NCI-H510A treated with DMSO at 0.1 percent for 48 hours (cell line): ENCODE data around the gene ALOX12.
"Not testable (repeated sequence)": the region's sequence is repeated elsewhere in the genome, so short reads cannot be mapped to it uniquely, and the experiment has no call there.

ENCODE experiments used
- DNase-seq: peaks from one replicate; lab custom pipeline; 2025; lab: John Stamatoyannopoulos, UW

Gene ALOX12

GRCh38 chr17:6995500-6996255 is at the start of gene ALOX12:
Gene ALOX12 (plus strand): TSS chr17:6996049. CDS start chr17:6996118, 69 bp downstream.
- no peak for DNase-seq

GRCh38 chr17:6947745-6948144 is 48.1 kb upstream of the ALOX12 start:
- DNase-seq = no peak

- DNase-seq = no peak
Measured at GRCh38 chr17:6948562-6948961, 47.3 kb upstream of the ALOX12 start.

DNA sequence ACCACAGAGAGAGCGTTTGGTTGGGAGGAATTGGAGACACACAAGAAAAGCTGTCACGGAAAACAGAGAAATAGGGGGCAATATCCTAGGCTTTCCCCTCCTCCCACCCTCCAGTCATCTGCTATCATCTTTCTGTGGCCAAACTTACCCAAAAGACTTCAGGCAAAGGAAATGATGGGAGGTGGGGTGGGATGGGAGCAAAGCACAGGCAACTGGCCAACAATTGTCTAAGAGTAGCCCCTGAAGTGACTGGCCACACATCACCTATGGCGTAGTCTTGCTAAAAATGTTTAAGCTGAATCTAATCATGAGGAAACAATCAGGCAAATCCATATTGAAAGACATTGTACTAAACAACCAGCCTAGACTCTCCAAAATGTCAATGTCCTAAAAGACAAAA is 46.9 kb upstream of the ALOX12 start:
- no peak for DNase-seq

- not testable (repeated sequence) for DNase-seq
Measured at GRCh38 chr17:6950938-6951337, 44.9 kb upstream of the ALOX12 start.

DNA sequence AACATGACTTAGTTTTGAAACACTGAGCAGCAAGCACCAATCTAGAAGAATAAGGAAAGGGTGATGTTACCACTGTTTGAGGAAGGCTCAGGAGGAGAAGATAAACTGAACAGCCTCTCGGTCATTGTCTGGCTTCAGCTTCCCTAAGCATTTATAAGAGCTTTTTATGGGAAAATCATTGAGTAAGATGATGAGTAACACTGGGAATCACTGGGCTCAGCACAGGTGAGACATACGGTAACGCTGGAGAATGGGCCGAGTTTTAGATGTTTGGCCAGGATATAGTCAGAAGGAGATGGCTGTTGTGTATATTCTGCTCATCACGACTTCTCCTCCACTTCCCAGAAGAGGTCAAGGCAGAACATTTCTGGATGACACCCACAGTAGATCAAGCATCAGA is 42.2 kb upstream of the ALOX12 start:
- no peak for DNase-seq

DNA sequence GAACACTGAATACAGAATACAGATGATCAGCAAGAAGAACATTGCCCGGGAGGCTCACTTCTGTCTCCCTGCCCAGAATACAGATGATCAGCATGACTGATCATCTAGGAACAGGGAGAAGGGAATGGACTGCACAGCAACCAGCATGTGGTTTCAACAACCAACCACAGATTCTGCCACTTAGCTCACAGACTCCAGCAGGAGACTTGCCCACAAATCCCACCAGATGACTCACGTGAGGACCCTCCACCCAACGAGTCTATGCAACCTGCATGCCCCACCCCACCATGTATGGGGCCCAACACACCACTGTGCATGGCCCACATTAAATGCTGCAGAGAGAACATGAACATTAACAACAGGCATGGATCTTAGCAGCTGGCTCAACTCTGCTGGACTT is 36.1 kb upstream of the ALOX12 start:
- no peak for DNase-seq

DNA sequence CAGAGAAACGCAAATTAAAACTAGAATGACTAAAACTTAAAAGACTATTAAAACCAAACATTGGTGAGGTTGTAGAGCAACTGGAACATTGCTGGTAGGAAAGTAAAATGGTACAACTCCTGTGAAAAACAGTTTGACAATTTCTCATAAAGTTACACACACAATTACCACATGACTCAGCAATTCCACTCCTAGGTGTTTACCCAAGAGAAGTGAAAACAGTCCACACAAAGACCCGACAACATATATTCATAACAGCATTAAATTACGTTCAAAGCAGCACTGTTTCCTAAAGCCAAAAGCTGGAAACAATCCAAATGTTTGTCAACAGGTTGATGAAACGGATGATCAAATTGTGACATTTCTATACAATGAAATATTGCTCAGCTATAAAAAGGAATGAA is 26.5 kb upstream of the ALOX12 start:
- no peak for DNase-seq

DNA sequence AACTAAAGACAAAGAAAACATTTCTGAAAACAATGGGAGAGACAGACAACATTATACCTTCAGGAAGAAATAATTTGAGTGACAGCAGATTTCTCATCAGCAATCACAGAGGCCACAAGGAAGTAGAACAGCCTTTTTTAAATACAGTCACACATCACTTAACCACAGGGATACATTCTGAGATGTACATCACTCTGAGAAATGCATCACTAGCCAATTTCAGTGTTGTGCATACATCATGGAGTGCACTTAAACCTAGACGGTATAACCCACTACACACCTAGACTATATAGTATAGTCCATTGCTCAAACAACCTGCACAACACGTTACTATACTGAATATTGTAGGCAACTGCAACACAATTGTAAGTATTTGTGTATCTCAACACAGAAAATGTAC is 24.9 kb upstream of the ALOX12 start:
- no peak for DNase-seq

- DNase-seq = not testable (repeated sequence)
Measured at GRCh38 chr17:6979440-6979839, 16.4 kb upstream of the ALOX12 start.

DNA sequence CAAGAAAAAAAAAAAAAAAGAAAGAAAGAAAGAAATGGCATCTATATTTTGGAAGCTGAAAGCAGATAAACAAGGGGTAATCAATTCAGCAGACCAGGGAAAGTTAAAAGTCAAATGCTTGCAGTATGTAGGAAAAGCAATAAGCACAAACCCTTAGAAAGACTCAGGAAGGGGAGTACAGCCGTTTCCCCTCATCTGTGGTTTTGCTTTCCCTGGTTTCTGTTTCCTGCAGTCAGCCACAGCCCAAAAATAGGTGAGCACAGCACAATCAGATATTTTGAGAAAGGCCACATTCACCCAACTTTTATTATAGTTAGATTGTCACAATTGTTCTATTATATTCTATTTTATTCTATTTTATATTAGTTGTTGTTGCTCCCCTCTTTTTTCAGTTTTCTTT is 14.4 kb upstream of the ALOX12 start:
- no peak for DNase-seq

GRCh38 chr17:6985266-6985665 is 10.6 kb upstream of the ALOX12 start:
- no peak for DNase-seq

DNA sequence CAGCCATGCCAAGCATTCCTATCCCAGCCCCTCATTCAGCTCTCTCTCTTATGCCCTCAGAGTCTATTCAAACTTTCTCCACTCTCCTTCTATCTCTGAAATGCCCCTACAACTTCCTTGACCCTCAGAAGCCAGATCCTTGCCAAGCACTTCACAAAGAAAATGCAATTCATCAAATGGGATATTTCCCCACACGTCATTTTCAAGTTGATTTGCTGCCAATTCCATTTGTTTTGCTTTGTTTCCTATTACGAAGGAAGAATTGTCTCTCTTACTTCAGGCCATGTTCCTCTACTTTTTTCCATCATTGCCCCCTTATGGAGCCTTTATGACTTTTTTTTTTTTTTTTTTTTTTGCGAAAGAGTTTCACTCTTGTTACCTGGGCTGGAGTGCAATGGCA is 9.2 kb upstream of the ALOX12 start:
- DNase-seq = no peak

DNA sequence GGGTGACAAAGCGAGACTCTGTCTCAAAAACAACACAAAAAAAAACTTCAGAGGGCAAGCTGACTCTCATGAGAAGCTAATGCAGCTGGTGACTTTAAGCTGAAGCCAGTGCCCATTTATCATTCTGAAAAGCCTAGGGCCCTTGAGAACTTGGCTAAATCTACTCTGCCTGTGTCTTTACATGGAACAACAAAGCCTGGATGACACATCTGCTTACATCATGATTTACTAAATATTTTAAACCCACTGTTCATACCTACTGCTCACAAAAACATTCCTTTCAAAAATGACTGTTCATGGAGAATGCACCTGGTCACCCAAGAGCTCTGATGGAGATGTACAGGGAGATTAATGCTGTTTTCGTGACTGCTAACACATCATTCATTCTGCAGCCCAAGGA is 6.1 kb upstream of the ALOX12 start:
- no peak for DNase-seq

DNA sequence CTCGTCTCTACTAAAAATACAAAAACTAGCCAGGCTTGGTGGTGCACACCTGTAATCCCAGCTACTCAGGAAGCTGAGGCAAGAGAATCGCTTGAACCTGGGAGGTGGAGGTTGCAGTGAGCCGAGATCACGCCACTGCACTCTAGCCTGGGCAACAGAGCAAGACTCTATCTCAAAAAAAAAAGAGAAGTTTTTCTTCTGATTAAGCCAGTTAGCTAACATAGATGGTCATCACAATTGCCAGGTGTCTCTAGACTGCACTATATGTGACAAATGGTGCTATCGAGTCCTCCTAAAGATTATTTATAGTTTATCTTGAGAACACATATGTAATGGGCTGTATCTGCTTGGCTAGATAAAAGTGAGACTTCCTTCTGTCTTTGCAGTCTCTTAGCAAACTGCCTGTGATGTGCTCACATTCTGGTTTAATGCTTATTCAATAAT is 2.2 kb upstream of the ALOX12 start:
- DNase-seq = not testable (repeated sequence)

DNA sequence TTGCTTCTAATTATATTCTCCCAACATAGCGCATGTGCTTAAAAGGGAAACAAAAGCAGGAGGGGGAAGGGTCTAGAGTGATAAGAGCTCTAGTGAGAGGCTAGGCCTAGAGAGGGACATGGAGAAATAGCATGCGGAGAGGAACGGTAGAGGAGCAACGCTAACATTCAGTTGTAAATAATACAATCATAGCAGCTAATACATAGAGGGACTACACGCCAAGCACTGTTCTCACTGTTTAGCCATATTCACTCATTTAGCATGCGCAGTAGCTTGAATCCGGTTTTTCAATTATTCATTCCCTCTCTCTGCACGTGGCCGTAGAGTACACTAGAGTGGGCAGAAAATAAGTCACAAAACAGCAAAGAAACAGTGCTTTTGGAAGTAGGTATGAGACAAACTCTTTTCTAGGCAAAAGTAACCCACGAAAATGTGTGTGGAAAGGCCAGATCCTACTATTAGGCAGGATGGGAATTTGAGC is 1.7 kb upstream of the ALOX12 start:
- DNase-seq = no peak

DNA sequence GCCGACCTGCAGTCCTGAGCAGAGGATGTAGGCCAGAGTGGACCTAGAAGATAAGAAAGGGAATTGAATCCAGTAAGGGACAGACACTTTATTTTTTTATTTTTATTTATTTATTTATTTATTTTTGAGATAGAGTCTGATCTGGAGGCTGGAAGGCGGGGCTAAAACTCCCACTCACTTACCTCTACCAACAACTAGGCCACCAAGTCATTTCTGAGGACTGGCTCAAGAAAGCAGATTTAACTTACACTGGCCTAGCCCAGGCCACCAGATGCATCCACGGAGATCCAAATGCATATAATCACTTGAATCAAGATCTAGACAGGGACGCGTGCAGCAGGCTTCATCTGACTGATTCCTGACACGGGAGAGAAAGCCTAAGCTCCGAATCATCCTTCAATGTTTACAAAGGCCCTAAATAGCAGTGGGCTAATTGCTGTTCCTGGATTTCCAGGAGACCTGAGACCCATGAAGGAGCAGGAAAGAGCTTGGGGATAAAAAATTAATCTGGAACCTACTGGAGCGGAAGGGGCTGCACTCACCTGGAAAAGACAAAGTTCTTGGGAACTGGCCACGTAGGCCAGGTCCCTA is 1.1 kb upstream of the ALOX12 start:
- DNase-seq = no peak

DNA sequence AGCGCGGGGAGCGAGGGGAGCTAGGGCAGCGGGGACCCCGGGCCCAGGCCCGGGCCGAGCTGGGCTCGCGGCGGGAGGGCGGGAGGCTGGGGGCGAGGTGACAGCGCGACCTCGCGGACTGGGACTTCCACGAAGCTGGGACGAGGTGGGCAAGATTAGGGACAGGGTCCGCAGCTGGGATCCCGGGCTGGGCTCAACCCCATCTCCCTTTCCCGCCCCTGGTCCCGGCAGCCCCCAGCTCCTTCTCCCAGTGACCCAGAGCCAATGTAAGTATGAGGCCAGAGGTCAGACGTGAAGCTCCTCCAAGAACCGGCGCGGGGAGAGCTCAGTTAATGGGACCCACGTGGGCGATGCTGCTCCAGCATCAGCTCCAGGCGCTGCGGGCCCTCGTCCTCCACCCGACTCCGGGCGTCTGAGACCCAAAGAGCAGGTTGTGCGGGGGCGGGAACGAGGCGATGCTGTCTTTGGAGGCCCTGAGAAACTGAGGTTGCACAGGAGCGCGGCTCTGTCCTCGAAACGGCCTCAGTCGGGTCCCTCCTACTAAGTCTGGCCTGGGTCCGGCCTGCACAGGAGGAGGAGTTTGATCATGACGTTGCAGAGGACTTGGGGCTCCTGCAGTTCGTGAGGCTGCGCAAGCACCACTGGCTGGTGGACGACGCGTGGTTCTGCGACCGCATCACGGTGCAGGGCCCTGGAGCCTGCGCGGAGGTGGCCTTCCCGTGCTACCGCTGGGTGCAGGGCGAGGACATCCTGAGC is 585 bp downstream of the ALOX12 start:
- no peak for DNase-seq

GRCh38 chr17:6997171-6997570 is 1.3 kb downstream of the ALOX12 start:
- DNase-seq = no peak

GRCh38 chr17:6998855-6999508 is 3.1 kb downstream of the ALOX12 start:
- no peak for DNase-seq

- no peak for DNase-seq
Measured at GRCh38 chr17:7001318-7001961, 5.6 kb downstream of the ALOX12 start.
